ENCODE data around the gene ADAM11. TPM values are rescaled to one million over a fixed set of nuclear protein-coding genes. Genes with fewer than 3 reads are reported as not detected.

Gene ADAM11
- polyA plus RNA-seq, 3 donors: 0.17 to 1.5 (median 0.73) TPM

DNA sequence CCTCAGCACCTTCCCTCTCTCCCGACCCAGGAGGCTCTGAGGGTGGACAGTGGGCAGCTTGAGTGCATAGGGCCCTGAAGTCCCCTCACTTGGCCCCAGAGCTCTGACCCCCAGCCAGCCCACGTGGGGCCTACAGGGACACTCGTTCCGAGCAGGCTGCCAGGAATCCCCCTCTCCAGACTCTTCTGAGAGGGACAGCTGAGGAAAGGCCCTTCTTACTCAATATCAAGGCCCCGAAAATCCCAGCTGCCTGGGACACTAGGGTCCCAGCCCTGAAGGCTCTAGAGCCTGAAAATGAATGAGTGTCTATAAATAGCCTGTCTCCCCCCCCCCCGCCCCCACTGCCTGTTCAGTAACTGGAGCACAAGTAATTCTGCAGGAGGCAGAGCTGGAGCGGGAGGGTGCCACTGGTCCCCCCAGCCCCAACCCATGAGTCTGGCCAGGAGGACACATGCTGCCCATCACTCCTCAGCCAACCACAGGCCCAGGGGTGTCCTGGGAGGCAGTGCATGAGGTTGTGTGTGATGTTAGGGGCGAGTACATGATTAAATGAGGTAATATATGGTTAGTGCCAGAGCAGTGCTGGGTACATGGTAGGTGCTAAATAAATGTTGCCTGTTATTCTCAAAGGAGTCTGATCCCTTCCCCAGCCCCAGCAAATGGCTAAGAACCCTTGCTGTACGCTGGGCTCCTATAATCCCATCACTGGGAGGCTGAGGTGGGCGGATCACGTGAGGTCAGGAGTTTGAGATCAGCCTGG lies 11.6 kb downstream of the ADAM11 start:
- WGBS, 3 donors: 68 to 73% (median 69%) methylated on average over 10 to 11 of the region's 11 CpGs

GRCh38 chr17:44772308-44773045 lies 13.7 kb downstream of the ADAM11 start:
- no peak overlapping the region for H3K27ac ChIP-seq (ENCODE audit: low read depth, low read length)
- 62 to 64% (median 64%) methylated on average over 15 to 21 of the region's 21 CpGs for WGBS, 3 donors

More for the DNA sequence above, 11.6 kb downstream of the ADAM11 start:
- no peak overlapping the region for H3K27ac ChIP-seq (ENCODE audit: low read depth, low read length)

DNA sequence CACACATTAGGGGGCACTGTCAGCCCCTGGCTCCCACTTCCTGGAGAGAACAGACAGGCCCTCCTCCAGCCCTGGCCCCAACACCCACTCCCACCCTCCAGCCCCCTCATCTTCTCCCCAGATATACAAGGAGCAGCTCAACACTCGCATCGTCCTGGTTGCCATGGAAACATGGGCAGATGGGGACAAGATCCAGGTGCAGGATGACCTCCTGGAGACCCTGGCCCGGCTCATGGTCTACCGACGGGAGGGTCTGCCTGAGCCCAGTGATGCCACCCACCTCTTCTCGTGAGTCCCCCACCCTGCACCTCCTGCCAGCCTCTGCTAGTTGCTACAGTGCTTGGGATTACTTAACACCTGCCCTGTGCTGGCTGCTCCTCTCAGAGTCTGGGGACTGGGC lies 14.4 kb downstream of the ADAM11 start:
- 55 to 73% (median 69%) methylated on average over 6 of the region's 6 CpGs for WGBS, 3 donors
- H3K27ac ChIP-seq (ENCODE audit: low read depth, low read length): no peak overlapping the region

DNA sequence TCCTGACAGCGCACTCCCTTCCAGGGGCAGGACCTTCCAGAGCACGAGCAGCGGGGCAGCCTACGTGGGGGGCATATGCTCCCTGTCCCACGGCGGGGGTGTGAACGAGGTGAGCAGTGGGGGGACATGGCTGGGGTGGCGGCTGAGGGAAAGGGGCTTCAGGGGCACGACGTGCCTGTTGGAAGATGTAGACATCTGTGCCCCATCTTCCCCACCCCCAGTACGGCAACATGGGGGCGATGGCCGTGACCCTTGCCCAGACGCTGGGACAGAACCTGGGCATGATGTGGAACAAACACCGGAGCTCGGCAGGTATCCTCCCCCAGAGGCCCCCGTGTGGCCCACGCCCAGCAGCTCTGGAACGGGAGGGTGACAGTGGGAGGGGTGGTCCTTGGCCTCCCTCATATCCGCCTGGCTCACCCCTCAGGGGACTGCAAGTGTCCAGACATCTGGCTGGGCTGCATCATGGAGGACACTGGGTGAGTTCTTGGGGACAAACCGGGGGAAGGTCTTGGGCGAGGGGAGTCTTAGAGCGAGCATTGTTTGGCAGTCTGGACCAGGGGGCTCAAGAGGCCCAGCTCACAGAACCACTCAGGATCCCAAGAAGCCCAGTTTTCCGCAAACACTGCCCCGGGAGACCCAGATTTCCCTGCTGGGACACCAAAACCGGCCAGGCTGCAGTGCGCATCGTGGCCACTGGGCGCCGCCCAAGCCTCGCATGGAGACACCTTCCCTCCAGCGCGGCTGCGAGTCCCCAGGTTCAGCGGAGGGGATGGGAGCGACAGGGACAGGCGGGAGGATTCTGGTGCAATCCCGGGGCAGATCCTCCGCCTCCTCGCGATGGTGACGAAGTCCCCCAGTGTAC lies 15.7 kb downstream of the ADAM11 start:
- H3K27ac ChIP-seq (ENCODE audit: low read depth, low read length): no peak overlapping the region
- WGBS, 3 donors: 16 to 30% (median 27%) methylated on average over 41 to 42 of the region's 42 CpGs

- no peak overlapping the region for H3K27ac ChIP-seq (ENCODE audit: low read depth, low read length)
- 0 to 1% (median 0%) methylated on average over 34 to 50 of the region's 50 CpGs for WGBS, 3 donors
These were observed 16.5 kb downstream of the ADAM11 start for GRCh38 chr17:44775136-44775837.

DNA sequence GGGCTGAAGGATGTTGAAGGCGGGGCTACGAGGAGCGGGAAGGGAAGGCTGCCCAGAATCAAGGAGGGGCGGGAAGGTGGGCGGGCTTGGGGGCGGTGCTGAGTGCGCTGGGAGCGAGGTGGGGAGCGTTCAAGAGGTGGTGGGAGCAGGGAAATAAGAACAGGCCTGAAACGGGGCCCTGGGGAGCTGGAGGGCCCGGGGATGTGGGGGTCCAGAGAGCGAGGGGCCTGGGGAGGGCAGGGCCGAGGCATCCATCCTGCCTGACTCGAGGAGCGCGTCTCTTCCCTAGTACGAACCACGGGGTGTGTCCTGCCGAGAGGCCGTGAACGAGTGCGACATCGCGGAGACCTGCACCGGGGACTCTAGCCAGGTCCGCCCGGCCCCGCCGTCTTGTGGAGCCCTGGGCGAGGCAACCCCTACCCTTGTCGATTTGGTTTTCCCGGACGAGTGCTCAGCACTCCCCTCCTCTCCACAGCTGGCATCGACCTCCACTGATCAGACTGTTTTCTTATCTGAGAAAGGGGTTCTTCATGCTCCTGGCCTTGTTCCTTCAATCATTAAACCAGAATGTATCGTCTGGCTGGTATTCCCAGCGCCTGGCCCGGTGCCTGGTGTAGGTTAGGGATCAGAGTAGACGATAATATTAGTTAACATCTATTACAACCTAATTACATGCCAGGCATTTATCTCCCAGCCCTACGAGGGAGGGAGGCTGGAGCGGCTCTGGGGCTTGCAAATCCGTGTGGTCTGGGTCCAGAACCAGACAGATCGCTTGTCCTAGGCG lies 17.2 kb downstream of the ADAM11 start:
- 4 to 11% (median 10%) methylated on average over 41 to 43 of the region's 43 CpGs for WGBS, 3 donors

DNA sequence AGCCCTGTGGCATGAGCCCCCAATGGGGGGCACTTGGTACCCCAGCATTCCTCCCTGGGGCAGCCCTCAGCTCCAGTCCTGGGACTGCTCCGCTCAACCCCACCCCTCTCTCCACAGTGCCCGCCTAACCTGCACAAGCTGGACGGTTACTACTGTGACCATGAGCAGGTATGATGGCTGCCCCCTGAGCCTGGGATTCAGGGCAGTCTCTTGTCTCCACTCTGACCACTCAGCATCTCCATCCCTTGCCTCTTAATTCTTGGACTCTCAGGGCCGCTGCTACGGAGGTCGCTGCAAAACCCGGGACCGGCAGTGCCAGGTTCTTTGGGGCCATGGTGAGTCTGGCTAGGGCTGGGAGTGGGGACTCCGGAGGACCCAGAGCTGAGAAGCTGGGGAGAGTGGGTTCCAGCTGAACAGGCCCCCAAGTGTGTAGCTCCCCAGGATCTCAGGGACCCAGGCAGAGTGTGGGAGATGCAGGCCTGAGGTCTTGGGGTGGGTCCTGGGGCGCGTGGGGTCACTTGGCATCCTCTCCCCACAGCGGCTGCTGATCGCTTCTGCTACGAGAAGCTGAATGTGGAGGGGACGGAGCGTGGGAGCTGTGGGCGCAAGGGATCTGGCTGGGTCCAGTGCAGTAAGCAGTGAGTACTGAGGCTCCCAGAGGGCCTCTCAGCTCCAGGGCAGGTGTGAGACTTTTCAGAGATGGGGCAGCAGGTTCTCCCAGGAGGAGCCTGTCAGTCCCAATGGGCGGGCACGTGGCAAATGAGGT lies 18.0 kb downstream of the ADAM11 start:
- WGBS, 3 donors: 82 to 91% (median 91%) methylated on average over 19 of the region's 19 CpGs
- H3K27ac ChIP-seq (ENCODE audit: low read depth, low read length): no peak overlapping the region

More for the DNA sequence above, 17.2 kb downstream of the ADAM11 start:
- H3K27ac ChIP-seq (ENCODE audit: low read depth, low read length): no peak overlapping the region

DNA sequence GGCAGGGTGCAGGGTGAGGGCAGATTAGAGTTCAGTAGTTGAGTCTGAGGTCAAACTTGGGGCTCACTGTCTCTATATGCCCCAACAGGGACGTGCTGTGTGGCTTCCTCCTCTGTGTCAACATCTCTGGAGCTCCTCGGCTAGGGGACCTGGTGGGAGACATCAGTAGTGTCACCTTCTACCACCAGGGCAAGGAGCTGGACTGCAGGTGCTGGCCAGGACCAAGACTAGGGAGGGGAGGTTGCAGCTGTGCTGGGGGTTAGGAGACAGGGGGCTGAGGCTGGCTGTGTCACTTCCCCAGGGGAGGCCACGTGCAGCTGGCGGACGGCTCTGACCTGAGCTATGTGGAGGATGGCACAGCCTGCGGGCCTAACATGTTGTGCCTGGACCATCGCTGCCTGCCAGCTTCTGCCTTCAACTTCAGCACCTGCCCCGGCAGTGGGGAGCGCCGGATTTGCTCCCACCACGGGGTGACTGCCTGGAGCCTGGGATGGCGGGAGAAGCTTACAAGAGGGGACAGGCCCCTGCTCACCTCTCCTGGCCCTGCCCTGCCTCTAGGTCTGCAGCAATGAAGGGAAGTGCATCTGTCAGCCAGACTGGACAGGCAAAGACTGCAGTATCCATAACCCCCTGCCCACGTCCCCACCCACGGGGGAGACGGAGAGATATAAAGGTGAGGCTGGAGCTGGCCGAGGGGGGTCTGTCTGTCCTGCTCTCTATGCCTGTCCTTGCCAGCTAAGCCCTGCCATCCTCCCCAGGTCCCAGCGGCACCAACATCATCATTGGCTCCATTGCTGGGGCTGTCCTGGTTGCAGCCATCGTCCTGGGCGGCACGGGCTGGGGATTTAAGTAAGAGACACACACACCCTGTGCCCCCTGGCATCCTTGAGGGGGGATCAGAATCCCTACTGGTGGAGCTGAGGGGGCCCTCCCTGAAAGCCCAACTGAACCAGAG lies 18.9 kb downstream of the ADAM11 start:
- no peak overlapping the region for H3K27ac ChIP-seq (ENCODE audit: low read depth, low read length)
- WGBS, 3 donors: 85 to 88% (median 86%) methylated on average over 19 to 20 of the region's 20 CpGs

- WGBS, 3 donors: 22 to 31% (median 28%) methylated on average over 9 to 10 of the region's 10 CpGs
- no peak overlapping the region for H3K27ac ChIP-seq (ENCODE audit: low read depth, low read length)
These were observed 19.9 kb downstream of the ADAM11 start for GRCh38 chr17:44778656-44779210.

DNA sequence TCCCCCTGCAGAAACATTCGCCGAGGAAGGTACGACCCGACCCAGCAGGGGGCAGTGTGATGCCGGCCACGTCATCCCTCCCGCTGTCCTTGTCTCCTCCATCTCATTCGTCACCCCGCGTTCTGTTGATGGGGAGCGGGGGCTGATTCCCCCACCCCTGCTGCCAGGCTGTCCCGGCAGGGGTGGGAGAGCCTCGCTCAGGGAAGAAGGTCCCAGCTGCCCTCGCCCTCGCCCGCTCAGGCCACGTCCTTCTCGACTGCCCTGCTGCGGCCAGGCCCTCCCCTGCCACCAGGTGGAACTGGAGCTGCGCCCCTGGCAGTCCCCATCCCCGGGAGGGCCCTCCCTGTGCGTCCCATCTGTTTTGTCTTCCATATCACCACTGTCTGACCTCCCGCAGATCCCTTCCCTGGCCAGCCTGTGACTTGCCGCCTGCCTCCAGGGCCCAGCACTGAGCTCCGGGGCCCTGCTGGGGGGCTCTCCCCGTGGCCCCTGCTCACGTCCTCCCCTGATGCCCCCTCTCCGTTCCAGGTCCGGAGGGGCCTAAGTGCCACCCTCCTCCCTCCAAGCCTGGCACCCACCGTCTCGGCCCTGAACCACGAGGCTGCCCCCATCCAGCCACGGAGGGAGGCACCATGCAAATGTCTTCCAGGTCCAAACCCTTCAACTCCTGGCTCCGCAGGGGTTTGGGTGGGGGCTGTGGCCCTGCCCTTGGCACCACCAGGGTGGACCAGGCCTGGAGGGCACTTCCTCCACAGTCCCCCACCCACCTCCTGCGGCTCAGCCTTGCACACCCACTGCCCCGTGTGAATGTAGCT lies 20.6 kb downstream of the ADAM11 start:
- no peak overlapping the region for H3K27ac ChIP-seq (ENCODE audit: low read depth, low read length)
- 21 to 23% (median 21%) methylated on average over 35 to 36 of the region's 36 CpGs for WGBS, 3 donors

DNA sequence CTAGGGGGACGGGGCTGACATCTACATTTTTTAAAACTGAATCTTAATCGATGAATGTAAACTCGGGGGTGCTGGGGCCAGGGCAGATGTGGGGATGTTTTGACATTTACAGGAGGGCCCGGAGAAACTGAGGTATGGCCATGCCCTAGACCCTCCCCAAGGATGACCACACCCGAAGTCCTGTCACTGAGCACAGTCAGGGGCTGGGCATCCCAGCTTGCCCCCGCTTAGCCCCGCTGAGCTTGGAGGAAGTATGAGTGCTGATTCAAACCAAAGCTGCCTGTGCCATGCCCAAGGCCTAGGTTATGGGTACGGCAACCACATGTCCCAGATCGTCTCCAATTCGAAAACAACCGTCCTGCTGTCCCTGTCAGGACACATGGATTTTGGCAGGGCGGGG lies 21.4 kb downstream of the ADAM11 start:
- H3K27ac ChIP-seq (ENCODE audit: low read depth, low read length): no peak overlapping the region
- WGBS, 3 donors: 89 to 96% (median 93%) methylated on average over 12 of the region's 12 CpGs

- H3K27ac ChIP-seq (ENCODE audit: low read depth, low read length): no peak overlapping the region
- 91 to 96% (median 93%) methylated on average over 13 to 14 of the region's 14 CpGs for WGBS, 3 donors
These were observed 22.2 kb downstream of the ADAM11 start for GRCh38 chr17:44780845-44781480.

DNA sequence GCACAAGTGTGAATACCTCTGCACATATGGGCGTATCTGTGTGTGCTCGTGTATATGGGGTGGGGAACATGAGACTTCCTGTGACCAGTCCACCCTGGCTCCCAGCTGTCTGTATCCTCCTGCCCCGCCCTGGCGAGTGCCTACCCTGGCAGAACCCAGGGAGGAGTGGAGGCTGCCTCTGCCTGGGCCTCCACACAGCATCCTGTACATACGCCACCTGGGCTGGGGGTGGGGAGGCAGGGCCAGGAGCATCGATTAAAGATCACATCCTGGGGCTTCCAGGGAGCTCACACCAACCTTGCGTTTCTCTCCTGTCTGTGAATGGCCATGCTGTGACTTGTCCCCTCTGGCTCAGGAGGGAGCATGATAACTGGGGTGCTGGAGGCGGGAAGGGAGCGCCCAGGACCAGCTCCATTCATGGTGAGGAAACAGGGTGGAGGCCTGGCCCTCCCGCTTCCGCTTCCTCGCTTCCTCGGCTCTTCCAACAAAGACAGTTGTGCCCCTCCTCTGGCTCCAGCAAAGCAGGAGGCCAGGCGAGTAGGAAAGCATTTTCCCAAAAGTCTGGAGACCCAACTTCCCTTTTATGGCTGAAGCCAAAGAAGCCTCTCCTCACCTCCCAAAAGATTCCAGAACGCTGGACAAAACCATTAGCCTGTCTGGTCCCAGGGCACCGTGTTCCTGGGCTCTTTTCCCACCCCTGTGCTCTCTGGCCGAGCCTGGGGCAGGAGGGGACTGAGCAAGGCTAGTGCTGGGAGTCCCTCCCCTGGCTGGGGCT lies 22.9 kb downstream of the ADAM11 start:
- 36 to 74% (median 56%) methylated on average over 17 of the region's 17 CpGs for WGBS, 3 donors
- no peak overlapping the region for H3K27ac ChIP-seq (ENCODE audit: low read depth, low read length)
